Right atrium auricular region (tissue), 2 donors: ENCODE measurements around the gene SH3GL2. TPM values are rescaled to one million over a fixed set of nuclear protein-coding genes. Genes with fewer than 3 reads are reported as not detected.

Experiments
- DNase-seq: peaks from one replicate; pipeline ENCODE4 v3.0.0-alpha.2; 2019; ENCODE audit warnings: low spot score
- H3K27ac ChIP-seq, 2 donors: fragments of 200-600 bp; sonication (generic); 1 replicate in 1 of 2; 2 replicates in 1 of 2; pipeline ENCODE4 v1.5.1; 2016 to 2019
- H3K27me3 ChIP-seq, 2 donors: fragments of 200-600 bp; sonication (generic); one replicate each; pipeline versions ENCODE4 v1.5.1 to v1.6.0; 2017 to 2019
- H3K36me3 ChIP-seq: fragments of 200-600 bp; sonication (generic); one replicate; pipeline ENCODE4 v1.5.1; 2016
- H3K4me1 ChIP-seq, 2 donors: fragments of 200-600 bp; sonication (generic); one replicate each; pipeline versions ENCODE4 v1.5.1 to v1.6.0; 2017 to 2019
- H3K4me3 ChIP-seq, 2 donors: fragments of 200-600 bp; sonication (generic); 1 replicate in 1 of 2; 2 replicates in 1 of 2; pipeline ENCODE4 v1.5.1; 2017 to 2019; ENCODE audit warnings: mild to moderate bottlenecking in 1 of 2, moderate library complexity in 1 of 2
- H3K9me3 ChIP-seq, 2 donors: fragments of 200-600 bp; sonication (generic); one replicate each; pipeline ENCODE4 v1.5.1; 2019
- CTCF ChIP-seq, 2 donors: fragments of 200-600 bp; sonication (generic); IDR thresholded peaks; one replicate each; pipeline ENCODE4 v1.5.1; 2019; ENCODE audit warnings: antibody characterized with exemption in 2 of 2
- total RNA-seq, 2 donors: library from RNA; depleted of rRNA; stranded (reverse); fragments of >200 nt; gene quantifications; one replicate each; pipeline ENCODE4 v1.1.0, GENCODE V29; 2016

Gene SH3GL2
- total RNA-seq, 2 donors from 2014 or later = 0.28 TPM; not detected in 1

- TF ChIP-seq CTCF (IDR thresholded peaks at IDR 0.05) = no peak
- DNase-seq = no peak
- Histone ChIP-seq H3K4me1 (no peaks in the 10 kb centered on the region), H3K9me3 (no peaks in the 10 kb centered on the region), H3K36me3 (no peaks in the 10 kb centered on the region), H3K27ac (no peak overlapping the region), H3K4me3 (no peak overlapping the region), H3K27me3 (no peaks in the 10 kb centered on the region)
Observed at GRCh38 chr9:17660158-17660557, 81.3 kb downstream of the SH3GL2 start.

- no peaks in the 10 kb centered on the region for H3K27me3 ChIP-seq
- no peak for TF ChIP-seq CTCF (IDR thresholded peaks at IDR 0.05)
Observed at GRCh38 chr9:17665450-17665849, 86.6 kb downstream of the SH3GL2 start.

GRCh38 chr9:17669206-17669605 lies 90.3 kb downstream of the SH3GL2 start:
- TF ChIP-seq CTCF (IDR thresholded peaks at IDR 0.05) = no peak
- no peak for DNase-seq
- Histone ChIP-seq H3K36me3 (no peaks in the 10 kb centered on the region), H3K4me1 (no peaks in the 10 kb centered on the region), H3K4me3 (no peak overlapping the region), H3K27me3 (no peaks in the 10 kb centered on the region), H3K9me3 (no peaks in the 10 kb centered on the region), H3K27ac (no peak overlapping the region)

More at GRCh38 chr9:17665450-17665849, 86.6 kb downstream of the SH3GL2 start:
- Histone ChIP-seq H3K4me3 (no peak overlapping the region), H3K9me3 (no peaks in the 10 kb centered on the region), H3K27ac (no peak overlapping the region), H3K4me1 (no peaks in the 10 kb centered on the region), H3K36me3 (no peaks in the 10 kb centered on the region)
- no peak for DNase-seq

GRCh38 chr9:17682684-17683083 lies 103.8 kb downstream of the SH3GL2 start:
- no peak for DNase-seq
- Histone ChIP-seq H3K4me3 (no peak overlapping the region), H3K36me3 (no peaks in the 10 kb centered on the region), H3K27ac (no peak overlapping the region), H3K4me1 (no peaks in the 10 kb centered on the region), H3K9me3 (peaks cover 0 to 7% of the 10 kb centered on the region in 2 donors), H3K27me3 (no peaks in the 10 kb centered on the region)
- no peak for TF ChIP-seq CTCF (IDR thresholded peaks at IDR 0.05)

GRCh38 chr9:17688834-17689233 lies 110.0 kb downstream of the SH3GL2 start:
- H3K4me3 ChIP-seq = no peak overlapping the region
- H3K9me3 ChIP-seq = peaks cover 0 to 7% of the 10 kb centered on the region in 2 donors
- no peak for TF ChIP-seq CTCF (IDR thresholded peaks at IDR 0.05)
- no peaks in the 10 kb centered on the region for H3K27me3 ChIP-seq
- no peak overlapping the region for H3K27ac ChIP-seq
- DNase-seq = no peak
- no peaks in the 10 kb centered on the region for H3K4me1 ChIP-seq
- no peaks in the 10 kb centered on the region for H3K36me3 ChIP-seq

- DNase-seq = no peak
- H3K27me3 ChIP-seq = no peaks in the 10 kb centered on the region
- no peak overlapping the region for H3K27ac ChIP-seq
- no peaks in the 10 kb centered on the region for H3K36me3 ChIP-seq
- no peaks in the 10 kb centered on the region for H3K4me1 ChIP-seq
- no peak overlapping the region for H3K4me3 ChIP-seq
- no peak for TF ChIP-seq CTCF (IDR thresholded peaks at IDR 0.05)
- H3K9me3 ChIP-seq = no peaks in the 10 kb centered on the region
Observed at GRCh38 chr9:17694336-17694735, 115.5 kb downstream of the SH3GL2 start.
